Activated T-helper 2 cell treated with anti-CD3 and anti-CD28 coated beads, Interferon-gamma antibody, Interleukin-2, Interleukin-4, amounts not matched to agents 10 μg/mL and 5 μg/mL and 100 μg/mL, durations not matched to agents 14 hours and 24 hours and 36 hours (primary cell): Measurements from ENCODE around the gene TLX2. TPM values are rescaled to one million over a fixed set of nuclear protein-coding genes. Genes with fewer than 3 reads are reported as not detected.
"Not testable (repeated sequence)": the region's sequence is repeated elsewhere in the genome, so short reads cannot be mapped to it uniquely, and the experiment has no call there.

Source experiments
- DNase-seq: peaks from one replicate; pipeline ENCODE4 v3.0.0; 2021; ENCODE audit warnings: low spot score
- H3K27ac Mint-ChIP-seq: one replicate; pipeline ENCODE4 v1.8.0; 2021; ENCODE audit warnings: mixed read lengths
- H3K27me3 Mint-ChIP-seq: one replicate; pipeline ENCODE4 v1.8.0; 2021; ENCODE audit warnings: low read depth, mixed read lengths
- H3K36me3 Mint-ChIP-seq: one replicate; pipeline ENCODE4 v1.8.0; 2021; ENCODE audit warnings: low read depth, mixed read lengths
- H3K4me1 Mint-ChIP-seq: one replicate; pipeline ENCODE4 v1.8.0; 2021; ENCODE audit warnings: low read depth, mixed read lengths
- H3K4me3 Mint-ChIP-seq: one replicate; pipeline ENCODE4 v1.8.0; 2021; ENCODE audit warnings: low read depth, mild to moderate bottlenecking, moderate library complexity, mixed read lengths
- H3K9me3 Mint-ChIP-seq: one replicate; pipeline ENCODE4 v1.8.0; 2021; ENCODE audit warnings: mixed read lengths
- intact Hi-C: fragments of 100-400 bp; cut with micrococcal nuclease; formaldehyde crosslinking; loops from one replicate; pipeline ENCODE4 v1.15.1; 2023
- total RNA-seq: library from RNA; stranded (reverse); gene quantifications from 2 replicates; pipeline ENCODE4 v1.2.3, GENCODE V29; 2022

Gene TLX2
- 0.82 and 0.92 TPM in 2 replicates for total RNA-seq

GRCh38 chr2:74514368-74515270 lies at the start of gene TLX2:
Gene TLX2 (plus strand): TSS chr2:74514450. CDS start chr2:74514807, 357 bp downstream.
- Mint-ChIP-seq H3K36me3 (peaks cover 14% of the 10 kb centered on the region), H3K27me3 (peaks cover 59% of the 10 kb centered on the region), H3K27ac (no peak within 1 kb of the TSS), H3K9me3 (no peaks in the 10 kb centered on the region), H3K4me1 (peaks cover 23% of the 10 kb centered on the region), H3K4me3 (peak within 1 kb of the TSS; percentile 77)
- intact Hi-C loops: loop anchor here (1.0 to 2.0 kb wide), 2 partner anchors 14 to 15 kb away; partner anchors contain the start of genes AUP1, HTRA2 and LBX2
- no peak for DNase-seq

- H3K36me3 Mint-ChIP-seq: peaks cover 38% of the 10 kb centered on the region
Observed at GRCh38 chr2:74470742-74471141, 43.5 kb upstream of the TLX2 start.

GRCh38 chr2:74471332-74472065 lies 42.8 kb upstream of the TLX2 start:
- H3K27ac Mint-ChIP-seq: peak overlapping the region; percentile 98
- H3K27me3 Mint-ChIP-seq: no peaks in the 10 kb centered on the region
- H3K9me3 Mint-ChIP-seq: no peaks in the 10 kb centered on the region
- peaks cover 25% of the 10 kb centered on the region for H3K4me1 Mint-ChIP-seq
- peaks cover 41% of the 10 kb centered on the region for H3K36me3 Mint-ChIP-seq
- peak overlapping the region; percentile 97 for H3K4me3 Mint-ChIP-seq
- DNase-seq: no peak
- intact Hi-C loops: loop anchor here (1.0 kb wide), 2 partner anchors 12 to 13 kb away; partner anchors contain the start of genes TTC31 and WBP1

More at GRCh38 chr2:74470742-74471141, 43.5 kb upstream of the TLX2 start:
- intact Hi-C loops, H3K9me3 Mint-ChIP-seq, DNase-seq, H3K27me3 Mint-ChIP-seq: not testable (repeated sequence)
- Mint-ChIP-seq H3K27ac (peak overlapping the region; percentile 73), H3K4me1 (peaks cover 25% of the 10 kb centered on the region), H3K4me3 (peak overlapping the region; percentile 73)

- no peaks in the 10 kb centered on the region for H3K27me3 Mint-ChIP-seq
- intact Hi-C loops: loop anchor here (1.0 kb wide), 2 partner anchors 11 to 14 kb away; partner anchors contain the start of genes TTC31 and WBP1
- peak; percentile 95 for DNase-seq
Observed at GRCh38 chr2:74472086-74472944, 41.9 kb upstream of the TLX2 start, which contains the start of gene MRPL53. Gene MRPL53 (minus strand): TSS chr2:74472680. CDS start chr2:74472660, 20 bp downstream.

GRCh38 chr2:74472945-74473258 lies 41.3 kb upstream of the TLX2 start:
- intact Hi-C loops: loop anchor here (1.0 kb wide), 2 partner anchors 10 to 15 kb away; partner anchors contain the start of genes TTC31 and WBP1
- H3K4me1 Mint-ChIP-seq: peaks cover 25% of the 10 kb centered on the region
- H3K27me3 Mint-ChIP-seq: no peaks in the 10 kb centered on the region
- peak overlapping the region; percentile 97 for H3K4me3 Mint-ChIP-seq
- no peak for DNase-seq
- H3K27ac Mint-ChIP-seq: peak overlapping the region; percentile 98
- peaks cover 52% of the 10 kb centered on the region for H3K36me3 Mint-ChIP-seq
- no peaks in the 10 kb centered on the region for H3K9me3 Mint-ChIP-seq

More at GRCh38 chr2:74472086-74472944, 41.9 kb upstream of the TLX2 start, which contains the start of gene MRPL53:
- Mint-ChIP-seq H3K4me3 (peak within 1 kb of the TSS; percentile 97), H3K27ac (peak within 1 kb of the TSS; percentile 98), H3K4me1 (peaks cover 25% of the 10 kb centered on the region), H3K36me3 (peaks cover 48% of the 10 kb centered on the region), H3K9me3 (no peaks in the 10 kb centered on the region)

- H3K9me3 Mint-ChIP-seq: no peaks in the 10 kb centered on the region
- H3K4me3 Mint-ChIP-seq: peak overlapping the region; percentile 39
- no peak for DNase-seq
- intact Hi-C loops: no loop called here
- peaks cover 57% of the 10 kb centered on the region for H3K36me3 Mint-ChIP-seq
- no peak overlapping the region for H3K27ac Mint-ChIP-seq
- H3K4me1 Mint-ChIP-seq: peaks cover 27% of the 10 kb centered on the region
- no peaks in the 10 kb centered on the region for H3K27me3 Mint-ChIP-seq
Observed at GRCh38 chr2:74474481-74474880, 39.8 kb upstream of the TLX2 start.

GRCh38 chr2:74474899-74475298 lies 39.4 kb upstream of the TLX2 start:
- no peak for DNase-seq
- Mint-ChIP-seq H3K36me3 (peaks cover 58% of the 10 kb centered on the region), H3K9me3 (no peaks in the 10 kb centered on the region), H3K27me3 (no peaks in the 10 kb centered on the region), H3K27ac (no peak overlapping the region), H3K4me3 (no peak overlapping the region), H3K4me1 (peaks cover 25% of the 10 kb centered on the region)
- intact Hi-C loops: no loop called here

- H3K9me3 Mint-ChIP-seq: no peaks in the 10 kb centered on the region
- no peak for DNase-seq
- no peaks in the 10 kb centered on the region for H3K27me3 Mint-ChIP-seq
- intact Hi-C loops: no loop called here
- peak overlapping the region; percentile 99 for H3K4me3 Mint-ChIP-seq
- no peak overlapping the region for H3K27ac Mint-ChIP-seq
- peaks cover 23% of the 10 kb centered on the region for H3K4me1 Mint-ChIP-seq
- H3K36me3 Mint-ChIP-seq: peaks cover 45% of the 10 kb centered on the region
Observed at GRCh38 chr2:74481431-74481830, 32.8 kb upstream of the TLX2 start.

GRCh38 chr2:74481961-74482800 lies 32.1 kb upstream of the TLX2 start:
- Mint-ChIP-seq H3K36me3 (peaks cover 44% of the 10 kb centered on the region), H3K4me3 (peak overlapping the region; percentile 99), H3K27me3 (no peaks in the 10 kb centered on the region), H3K27ac (peak overlapping the region; percentile 99), H3K4me1 (peaks cover 26% of the 10 kb centered on the region), H3K9me3 (no peaks in the 10 kb centered on the region)
- peak; percentile 60 for DNase-seq
- intact Hi-C loops: loop anchor here (2.0 kb wide), 1 partner anchor 17 kb away; the partner anchor contains the start of gene LBX2

- DNase-seq: peak; percentile 91
- Mint-ChIP-seq H3K4me1 (peaks cover 26% of the 10 kb centered on the region), H3K9me3 (no peaks in the 10 kb centered on the region), H3K4me3 (peak within 1 kb of the TSS; percentile 99), H3K27me3 (no peaks in the 10 kb centered on the region), H3K36me3 (peaks cover 39% of the 10 kb centered on the region), H3K27ac (peak within 1 kb of the TSS; percentile 99)
- intact Hi-C loops: loop anchor here (1.0 to 2.0 kb wide), 5 partner anchors 11 to 104 kb away; partner anchors contain the start of genes AUP1, HTRA2, LBX2 and MRPL53
Observed at GRCh38 chr2:74482801-74483674, 31.2 kb upstream of the TLX2 start, which contains the start of the genes CCDC142 and TTC31. Gene CCDC142 (minus strand): TSS chr2:74482998. CDS start chr2:74482837, 161 bp downstream. Gene TTC31 (plus strand): TSS chr2:74483081. CDS start chr2:74483096, 15 bp downstream.
